ENCODE data around the gene SETD4.
A peak's percentile ranks its signal among the peaks of the same experiment; 100 is the strongest.

SETD4 gene

DNA sequence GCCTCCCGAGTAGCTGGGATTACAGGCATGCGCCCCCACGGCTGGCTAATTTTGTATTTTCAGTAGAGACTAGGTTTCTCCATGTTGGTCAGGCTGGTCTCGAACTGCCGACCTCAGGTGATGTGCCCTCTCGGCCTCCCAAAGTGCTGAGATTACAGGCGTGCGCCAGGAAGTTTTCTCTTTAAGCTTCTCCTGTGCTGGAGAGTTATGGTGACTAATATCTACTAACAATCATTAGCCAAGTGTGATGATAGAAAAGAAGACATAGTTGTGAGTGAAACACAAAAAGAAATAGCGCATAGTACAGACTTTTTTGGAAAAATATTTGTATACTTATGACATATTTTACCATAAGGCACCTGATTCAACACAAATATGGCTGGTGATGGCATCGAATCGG, 56.5 kb downstream of the SETD4 start:
- no peak for DNase-seq

DNA sequence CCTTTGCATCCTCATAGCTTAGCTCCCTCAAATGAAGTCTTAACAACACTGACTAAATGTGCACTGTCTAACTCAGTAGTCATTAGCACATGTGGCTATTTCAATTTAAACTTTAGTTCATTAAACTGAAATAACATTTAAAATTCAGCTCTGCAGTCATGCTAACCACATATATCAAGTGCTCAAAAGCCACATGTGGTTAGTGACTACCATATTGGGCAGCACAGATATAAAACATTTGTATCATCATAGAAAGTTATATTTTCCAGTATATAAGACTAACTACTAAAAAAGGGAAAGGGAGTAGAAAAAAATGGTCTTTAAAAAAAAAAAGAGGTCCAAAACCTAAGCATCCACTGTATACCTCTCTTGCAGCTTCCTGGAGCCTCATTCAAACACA, 64.1 kb downstream of the SETD4 start:
- no peak for DNase-seq

DNA sequence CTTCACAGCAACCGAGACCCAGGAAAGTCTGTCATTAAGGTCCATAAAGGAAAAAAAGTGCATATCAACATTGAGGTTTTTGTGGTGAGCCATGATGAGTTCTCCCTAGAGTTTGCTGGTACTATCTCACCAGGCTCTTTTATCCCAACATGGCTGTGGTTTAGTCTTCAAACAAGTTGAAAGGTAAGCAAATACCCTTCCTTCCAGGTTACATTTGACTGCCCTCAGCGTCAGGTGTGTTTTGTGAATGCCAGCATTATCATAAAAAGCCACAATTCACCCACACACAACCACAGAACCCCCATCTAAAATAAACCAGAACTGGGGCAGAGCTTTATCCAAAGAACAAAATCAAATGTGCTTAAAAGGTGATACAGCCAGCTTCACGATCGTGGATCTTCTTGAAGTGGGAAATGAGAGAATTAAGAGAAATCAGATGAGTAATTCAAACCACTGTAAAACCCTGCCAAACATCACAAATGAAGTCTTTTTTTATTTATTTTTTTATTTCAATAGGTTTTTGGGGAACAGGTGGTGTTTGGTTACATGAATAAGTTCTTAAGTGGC, 64.7 kb downstream of the SETD4 start:
- peak; percentile 12 for DNase-seq

DNA sequence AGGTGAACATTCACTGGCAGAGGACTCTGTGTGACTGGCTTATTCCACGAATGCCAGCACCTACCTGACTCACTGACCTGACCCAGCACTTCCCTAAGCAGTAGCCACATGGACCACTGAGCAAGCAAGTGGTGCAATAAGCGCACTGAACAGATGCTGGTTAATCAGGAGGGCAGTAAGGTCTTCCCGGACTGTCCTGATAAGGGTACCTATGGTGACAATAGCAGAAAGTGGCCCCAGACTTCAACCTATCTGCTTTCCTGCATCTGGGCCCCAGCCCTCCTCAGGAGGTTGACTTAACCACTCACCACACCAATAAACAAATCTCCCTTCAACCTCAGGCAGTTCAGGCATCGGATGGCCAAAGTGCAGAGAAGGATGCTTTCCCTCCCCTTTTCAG, 65.7 kb downstream of the SETD4 start:
- DNase-seq: no peak

DNA sequence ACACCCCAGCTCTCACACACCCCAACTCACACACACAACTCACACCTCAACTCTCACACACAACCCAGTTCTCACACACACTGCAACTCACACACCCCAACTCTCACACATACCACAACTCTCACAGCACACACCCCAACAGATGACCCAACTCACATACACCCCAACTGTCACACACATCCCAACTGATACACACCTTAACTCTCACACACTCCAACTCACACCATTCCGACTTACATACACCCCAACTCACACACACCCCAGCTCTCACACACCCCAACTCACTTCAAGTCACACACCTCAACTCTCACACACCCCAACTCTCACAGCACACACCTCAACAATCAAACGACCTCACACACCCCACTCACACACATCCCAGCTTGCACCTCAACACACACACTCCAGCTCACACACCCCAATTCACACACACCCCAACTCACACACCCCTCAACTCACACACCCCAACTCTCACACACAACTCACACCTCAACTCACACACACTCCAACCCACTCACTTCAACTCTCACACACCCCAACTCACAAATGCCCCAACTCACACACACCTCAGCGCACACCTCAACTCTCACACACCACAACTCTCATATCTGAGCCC, 66.3 kb downstream of the SETD4 start:
- DNase-seq: no peak

DNA sequence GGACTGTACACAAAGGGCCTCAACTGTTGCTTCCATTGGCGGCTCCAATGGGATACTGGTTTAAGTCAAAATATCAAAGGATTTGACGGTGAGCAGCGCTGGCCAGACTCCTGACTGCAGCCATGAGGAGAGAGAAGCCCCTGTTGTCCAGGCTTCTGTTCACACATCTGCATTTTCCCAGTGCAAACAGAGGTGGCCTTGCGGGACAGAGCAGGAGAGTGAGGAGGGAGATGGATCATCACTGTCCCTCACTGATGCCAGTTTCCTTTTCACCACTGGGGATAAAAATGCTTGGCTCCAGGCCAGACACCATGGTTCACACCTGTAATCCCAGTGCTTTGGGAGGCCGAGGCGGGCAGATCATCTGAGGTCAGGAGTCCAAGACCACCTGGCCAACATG, 69.2 kb downstream of the SETD4 start:
- no peak for DNase-seq

DNA sequence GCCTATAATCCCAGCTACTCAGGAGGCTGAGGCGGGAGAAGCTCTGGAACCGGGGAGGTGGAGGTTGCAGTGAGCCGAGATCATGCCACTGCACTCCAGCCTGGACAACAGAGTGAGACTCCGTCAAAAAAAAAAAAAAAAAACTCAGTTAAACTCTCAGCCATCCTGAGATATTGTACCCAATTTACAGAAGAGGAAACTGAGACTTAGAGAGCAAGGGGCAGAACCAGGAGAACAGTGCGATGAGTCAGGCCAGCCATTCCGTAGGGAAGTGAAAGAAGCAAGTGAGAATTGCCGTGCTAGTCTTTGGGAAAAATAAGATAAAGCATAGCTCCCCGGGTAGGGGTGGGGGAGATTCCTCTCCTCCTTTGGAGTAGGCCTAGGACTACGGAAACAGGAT, 69.7 kb downstream of the SETD4 start:
- no peak for DNase-seq

DNA sequence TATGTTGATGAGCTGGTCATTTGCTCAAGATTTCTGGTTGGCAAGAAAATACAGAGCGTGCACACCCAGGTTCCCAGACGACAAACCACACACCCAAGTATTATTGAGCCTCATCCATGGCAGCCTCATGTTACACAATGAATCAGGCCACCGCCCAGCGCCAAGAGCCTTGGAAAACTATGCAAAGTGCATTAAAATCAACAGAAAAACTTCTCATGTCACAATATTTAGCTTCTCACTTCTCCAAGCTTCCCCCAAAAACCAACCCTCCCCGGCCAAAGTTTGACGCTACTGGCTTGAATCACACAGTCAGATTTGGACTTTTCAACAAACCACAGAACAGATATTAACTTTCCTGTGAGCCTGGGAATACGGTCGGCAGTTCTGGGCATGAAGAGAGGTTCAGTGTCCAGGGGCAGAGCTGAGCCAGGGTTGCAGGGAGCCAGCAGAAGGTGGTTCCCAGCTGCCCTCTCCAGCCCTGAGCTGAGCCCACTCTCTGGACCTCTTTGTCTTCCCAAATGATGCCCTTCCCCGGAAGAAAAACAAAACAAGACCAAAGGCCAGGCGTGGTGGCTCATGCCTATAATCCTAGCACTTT, 71.1 kb downstream of the SETD4 start:
- no peak for DNase-seq

DNA sequence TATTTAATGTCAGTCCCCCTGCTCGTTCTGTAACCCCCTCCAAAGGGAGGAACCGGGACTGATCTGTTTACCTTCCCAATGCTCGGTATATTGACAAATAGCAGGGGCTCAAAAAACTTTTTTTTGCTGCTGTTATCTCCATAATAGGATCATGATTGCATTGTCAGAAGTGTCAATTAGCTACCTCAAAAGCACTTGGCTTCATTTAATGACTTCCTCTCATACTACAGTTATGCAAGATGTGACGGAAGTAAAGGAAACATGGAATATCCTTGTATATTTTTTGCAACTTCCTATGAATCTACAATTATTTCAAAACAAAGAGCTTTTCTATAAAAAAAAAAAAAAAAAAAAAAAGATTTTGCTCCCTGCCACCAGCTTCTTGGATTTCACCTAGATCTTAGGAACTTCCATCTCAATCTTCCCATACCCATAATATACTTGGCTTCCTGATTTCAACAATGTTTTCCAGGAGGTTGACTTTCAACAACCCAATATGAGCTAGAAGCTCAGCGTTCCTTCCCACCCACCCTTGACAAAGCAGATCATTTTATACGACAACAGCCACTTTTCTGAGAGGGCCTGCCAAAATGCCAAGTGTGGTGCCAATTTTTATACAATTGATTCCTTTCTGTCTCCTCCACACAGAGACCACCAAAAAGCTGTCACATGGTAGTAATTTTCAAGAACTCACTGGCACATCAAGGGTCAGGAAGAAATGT, 71.7 kb downstream of the SETD4 start:
- no peak for DNase-seq

DNA sequence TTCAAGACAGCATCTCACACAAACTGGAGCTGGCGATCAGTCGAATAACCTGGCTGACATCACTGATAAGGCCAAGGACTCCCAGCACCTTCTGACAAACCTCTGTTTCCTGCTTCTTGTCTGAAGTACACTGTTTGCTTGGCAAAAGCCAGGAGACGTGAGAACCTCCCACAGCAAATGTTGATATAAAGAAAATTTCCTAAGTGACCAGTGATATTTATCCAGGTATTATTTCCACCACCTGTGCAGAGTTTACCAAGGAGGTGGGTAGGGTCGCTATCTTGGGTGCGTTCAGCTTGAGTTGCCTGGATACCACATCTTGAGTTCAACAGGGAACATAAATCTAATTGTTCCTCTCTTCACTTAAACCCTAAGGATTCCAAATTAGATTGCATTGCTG, 72.9 kb downstream of the SETD4 start:
- DNase-seq: no peak

DNA sequence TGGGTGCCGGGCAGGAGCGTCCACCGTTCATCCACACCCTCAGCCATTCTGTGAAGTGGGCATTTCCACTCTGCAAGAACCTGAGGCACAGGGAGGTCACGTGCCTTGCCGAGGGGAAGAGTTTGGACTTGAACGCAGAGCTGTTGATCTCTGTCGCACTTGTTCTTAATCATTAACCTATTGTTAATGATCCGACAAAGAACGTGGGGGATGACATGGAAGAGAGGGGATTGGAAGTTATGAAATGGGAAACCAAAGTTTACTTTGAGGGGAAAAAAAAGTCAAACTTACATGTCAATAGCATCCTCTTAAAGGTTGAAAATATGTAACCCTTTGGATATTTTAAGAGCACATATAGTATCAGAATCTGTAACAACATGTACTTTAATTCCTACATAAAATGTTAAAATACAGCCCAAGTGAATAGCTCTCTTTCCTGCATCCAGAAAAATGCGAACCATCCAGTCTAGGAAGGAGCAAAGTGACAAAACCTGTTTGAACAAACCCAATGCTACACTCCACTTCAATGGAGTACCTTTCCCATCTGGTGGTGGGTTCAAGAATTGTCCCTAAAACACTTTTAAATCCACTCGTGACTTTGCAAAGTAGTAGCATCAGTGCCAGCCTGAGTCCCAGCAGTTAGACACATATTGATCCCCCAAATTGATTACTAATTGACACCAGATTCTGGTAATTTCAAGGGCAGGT, 75.5 kb downstream of the SETD4 start:
- DNase-seq: no peak
